HL-60 (cell line): ENCODE results near the gene CPLX1.

Source experiments
- DNase-seq, 2 experiments: peaks; one replicate each; pipeline ENCODE4 v3.0.0-alpha.2; 2010 to 2020; ENCODE audit warnings: low read depth in 1 of 2, low spot score in 1 of 2
- H3K27ac ChIP-seq: fragments of 250-450 bp; sonication (Bioruptor Pico); replicated peaks from 2 replicates; pipeline ENCODE4 v1.5.1; 2020; ENCODE audit warnings: mild to moderate bottlenecking, moderate library complexity
- H3K27me3 ChIP-seq: fragments of 250-450 bp; sonication (Bioruptor Pico); 2 replicates; pipeline ENCODE4 v1.5.1; 2021; ENCODE audit warnings: mild to moderate bottlenecking, moderate library complexity; ENCODE audit not compliant: insufficient read depth, poor library complexity, severe bottlenecking
- H3K4me3 ChIP-seq: replicated peaks from 2 replicates; pipeline ENCODE4 v1.5.1; 2011; ENCODE audit warnings: mild to moderate bottlenecking, control low read depth, low read length; ENCODE audit not compliant: insufficient read depth
- GABPA ChIP-seq: IDR thresholded peaks from 2 replicates; pipeline ENCODE4 v1.6.1; 2012; ENCODE audit warnings: low read depth
- POLR2AphosphoS5 ChIP-seq: IDR thresholded peaks from 2 replicates; pipeline ENCODE4 v1.6.1; 2012; ENCODE audit warnings: low read depth
- REST ChIP-seq: IDR thresholded peaks from 2 replicates; pipeline ENCODE4 v1.6.1; 2012; ENCODE audit warnings: low read depth; ENCODE audit not compliant: insufficient replicate concordance
- SPI1 ChIP-seq: IDR thresholded peaks from 2 replicates; pipeline ENCODE4 v1.6.1; 2012; ENCODE audit warnings: low read depth, mild to moderate bottlenecking, borderline replicate concordance
- TF ChIP-seq, protein P1 (sequence below): IDR thresholded peaks from one replicate; pipeline ENCODE4 v1.5.1; 2011; ENCODE audit warnings: low read length, control low read depth, inconsistent platforms; ENCODE audit not compliant: insufficient read depth

The CPLX1 gene

GRCh38 chr4:828641-829271 is 2.8 kb upstream of the CPLX1 start:
- H3K27ac ChIP-seq: no peak overlapping the region
- no peak for DNase-seq
- TF ChIP-seq, protein P1, sequence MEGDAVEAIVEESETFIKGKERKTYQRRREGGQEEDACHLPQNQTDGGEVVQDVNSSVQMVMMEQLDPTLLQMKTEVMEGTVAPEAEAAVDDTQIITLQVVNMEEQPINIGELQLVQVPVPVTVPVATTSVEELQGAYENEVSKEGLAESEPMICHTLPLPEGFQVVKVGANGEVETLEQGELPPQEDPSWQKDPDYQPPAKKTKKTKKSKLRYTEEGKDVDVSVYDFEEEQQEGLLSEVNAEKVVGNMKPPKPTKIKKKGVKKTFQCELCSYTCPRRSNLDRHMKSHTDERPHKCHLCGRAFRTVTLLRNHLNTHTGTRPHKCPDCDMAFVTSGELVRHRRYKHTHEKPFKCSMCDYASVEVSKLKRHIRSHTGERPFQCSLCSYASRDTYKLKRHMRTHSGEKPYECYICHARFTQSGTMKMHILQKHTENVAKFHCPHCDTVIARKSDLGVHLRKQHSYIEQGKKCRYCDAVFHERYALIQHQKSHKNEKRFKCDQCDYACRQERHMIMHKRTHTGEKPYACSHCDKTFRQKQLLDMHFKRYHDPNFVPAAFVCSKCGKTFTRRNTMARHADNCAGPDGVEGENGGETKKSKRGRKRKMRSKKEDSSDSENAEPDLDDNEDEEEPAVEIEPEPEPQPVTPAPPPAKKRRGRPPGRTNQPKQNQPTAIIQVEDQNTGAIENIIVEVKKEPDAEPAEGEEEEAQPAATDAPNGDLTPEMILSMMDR: no peak
- TF ChIP-seq REST (no peak), GABPA (no peak), POLR2AphosphoS5 (no peak), SPI1 (no peak)
- peaks cover 41% of the 10 kb centered on the region for H3K27me3 ChIP-seq
- no peak overlapping the region for H3K4me3 ChIP-seq

DNA sequence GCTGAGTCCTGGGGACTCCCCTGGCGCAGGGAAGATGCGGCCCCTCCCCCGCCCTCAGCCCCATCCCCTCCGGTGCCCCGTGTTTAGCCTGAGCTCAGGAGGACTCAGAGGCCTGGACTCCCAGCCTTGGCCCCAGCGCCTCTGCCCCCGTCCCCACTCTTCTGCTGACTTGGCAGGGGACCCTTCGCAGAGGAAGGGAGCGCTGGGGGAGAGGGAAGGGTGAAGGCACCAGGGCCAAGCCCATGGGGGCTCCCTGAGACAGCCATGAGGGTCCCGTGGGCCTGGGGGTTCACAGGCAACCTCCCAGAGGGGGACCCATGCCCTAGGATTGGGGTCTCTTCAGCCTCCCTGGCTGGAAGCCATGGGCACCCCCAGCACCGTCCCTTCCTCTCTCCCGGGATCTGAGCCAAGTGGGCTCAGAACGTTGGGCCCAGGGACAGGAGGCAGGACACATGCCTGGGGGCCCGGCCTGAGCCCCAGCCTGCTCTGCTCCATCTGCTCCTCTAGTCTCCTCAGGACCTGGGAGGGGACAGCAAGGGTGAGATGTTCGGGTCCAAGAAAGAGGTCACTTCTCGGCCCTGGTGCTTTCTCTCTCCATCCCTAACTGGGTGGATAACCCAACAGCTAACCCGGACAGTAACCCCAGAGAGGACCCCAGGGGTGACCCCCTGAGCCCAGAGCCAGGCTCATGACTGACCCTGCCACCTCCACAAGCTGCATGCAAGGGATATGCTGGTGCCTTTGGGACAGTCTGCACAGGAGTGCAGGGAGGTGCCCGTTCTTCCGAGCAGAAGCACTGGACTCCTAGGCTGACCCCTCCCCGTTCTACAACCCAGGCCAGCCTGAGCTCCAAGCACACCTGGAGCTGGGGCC is 1.5 kb upstream of the CPLX1 start:
- no peak overlapping the region for H3K27ac ChIP-seq
- TF ChIP-seq GABPA (no peak), POLR2AphosphoS5 (no peak), REST (no peak), SPI1 (no peak)
- TF ChIP-seq, protein P1: no peak
- peaks cover 47% of the 10 kb centered on the region for H3K27me3 ChIP-seq

DNA sequence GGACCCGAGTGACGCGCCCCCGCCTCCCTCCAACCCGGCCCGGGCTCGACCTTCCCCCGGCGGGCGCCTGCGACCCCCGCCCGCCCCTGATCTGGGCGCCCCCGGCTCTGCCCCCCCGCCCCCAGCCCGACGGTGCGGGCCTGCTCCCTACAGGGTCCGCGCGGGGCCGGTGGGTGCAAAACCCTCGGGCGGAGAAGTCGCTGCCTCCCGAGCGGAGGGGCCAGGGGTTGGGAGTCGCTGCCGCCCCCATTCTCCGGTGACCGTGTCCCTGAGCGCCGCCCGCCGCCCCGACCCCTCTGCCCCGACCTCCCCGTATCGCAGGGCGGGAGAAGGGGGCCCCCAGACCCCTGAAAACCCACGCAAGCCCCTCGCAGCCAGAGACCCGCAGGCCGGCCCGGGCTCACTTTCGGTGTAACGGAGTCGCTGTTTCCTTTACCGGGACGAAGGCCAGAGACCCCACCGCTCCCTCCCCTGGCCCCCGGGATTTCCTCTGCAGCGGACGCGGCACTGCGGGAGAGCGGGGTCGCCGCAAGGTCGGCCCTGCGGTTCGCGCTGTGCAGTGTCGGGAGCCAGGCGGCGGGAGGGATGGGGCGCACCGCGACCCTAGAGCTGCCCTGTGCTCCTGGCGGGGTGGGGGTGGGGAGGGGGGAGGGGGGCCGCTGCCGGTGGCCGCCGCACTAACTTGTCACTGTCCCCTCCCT is 729 bp upstream of the CPLX1 start:
- TF ChIP-seq POLR2AphosphoS5: no peak
- TF ChIP-seq GABPA: no peak
- TF ChIP-seq REST: no peak
- no peak for DNase-seq
- H3K27ac ChIP-seq: no peak overlapping the region
- H3K27me3 ChIP-seq: peaks cover 47% of the 10 kb centered on the region
- no peak overlapping the region for H3K4me3 ChIP-seq

More for the DNA sequence above, 1.5 kb upstream of the CPLX1 start:
- H3K4me3 ChIP-seq: no peak overlapping the region
- DNase-seq: no peak
